ENCODE measurements around the gene SYT6. TPM values are rescaled to one million over a fixed set of nuclear protein-coding genes. Genes with fewer than 3 reads are reported as not detected.
A peak's percentile ranks its signal among the peaks of the same experiment; 100 is the strongest.

The SYT6 gene
- total RNA-seq, 1 experiment from 2014 or later: 77.2 TPM

DNA sequence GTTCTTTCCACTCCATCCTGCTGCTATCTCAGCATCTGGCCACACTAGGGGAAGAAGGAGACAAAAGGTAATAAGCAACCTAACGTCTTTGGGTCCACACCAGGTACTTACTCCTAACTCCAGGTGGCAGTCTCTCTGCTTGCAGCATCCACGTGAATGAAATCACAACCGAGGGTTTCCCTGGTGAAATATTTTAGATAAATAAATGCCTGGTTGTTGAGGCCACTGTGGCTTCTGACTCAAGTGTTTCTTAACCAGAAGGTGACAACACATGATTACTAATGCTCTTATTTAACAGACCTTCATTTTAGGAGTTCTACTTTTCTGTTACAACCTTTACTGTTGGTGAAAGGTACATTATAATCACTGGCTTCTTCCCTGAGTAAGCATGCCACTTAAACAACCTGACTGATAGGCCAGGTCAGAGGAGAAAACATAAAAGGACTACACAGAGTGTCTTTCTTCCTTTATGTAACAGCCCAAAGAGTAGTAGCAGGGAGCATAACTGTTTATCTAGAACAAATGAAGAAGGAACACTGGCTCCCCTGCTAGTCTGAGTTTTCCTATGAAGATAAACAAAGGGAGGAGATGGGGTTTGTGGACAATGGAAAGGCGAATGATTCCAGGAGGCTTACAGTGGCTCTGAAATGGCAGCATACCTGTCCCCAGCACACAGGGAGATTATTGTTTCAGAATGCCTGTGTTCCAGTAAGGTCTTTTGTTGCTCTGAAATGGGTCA lies 59.9 kb downstream of the SYT6 start:
- no peak overlapping the region for H2BK12ac ChIP-seq (ENCODE audit: insufficient read length, low read depth, low read length)
- no peaks in the 10 kb centered on the region for H4K20me1 ChIP-seq (ENCODE audit: control insufficient read depth, insufficient read depth, insufficient read length)
- no peak overlapping the region for H3K18ac ChIP-seq (ENCODE audit: insufficient read length, low read depth, low read length)
- TF ChIP-seq, protein P1, sequence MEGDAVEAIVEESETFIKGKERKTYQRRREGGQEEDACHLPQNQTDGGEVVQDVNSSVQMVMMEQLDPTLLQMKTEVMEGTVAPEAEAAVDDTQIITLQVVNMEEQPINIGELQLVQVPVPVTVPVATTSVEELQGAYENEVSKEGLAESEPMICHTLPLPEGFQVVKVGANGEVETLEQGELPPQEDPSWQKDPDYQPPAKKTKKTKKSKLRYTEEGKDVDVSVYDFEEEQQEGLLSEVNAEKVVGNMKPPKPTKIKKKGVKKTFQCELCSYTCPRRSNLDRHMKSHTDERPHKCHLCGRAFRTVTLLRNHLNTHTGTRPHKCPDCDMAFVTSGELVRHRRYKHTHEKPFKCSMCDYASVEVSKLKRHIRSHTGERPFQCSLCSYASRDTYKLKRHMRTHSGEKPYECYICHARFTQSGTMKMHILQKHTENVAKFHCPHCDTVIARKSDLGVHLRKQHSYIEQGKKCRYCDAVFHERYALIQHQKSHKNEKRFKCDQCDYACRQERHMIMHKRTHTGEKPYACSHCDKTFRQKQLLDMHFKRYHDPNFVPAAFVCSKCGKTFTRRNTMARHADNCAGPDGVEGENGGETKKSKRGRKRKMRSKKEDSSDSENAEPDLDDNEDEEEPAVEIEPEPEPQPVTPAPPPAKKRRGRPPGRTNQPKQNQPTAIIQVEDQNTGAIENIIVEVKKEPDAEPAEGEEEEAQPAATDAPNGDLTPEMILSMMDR (conservative IDR thresholded peaks at IDR 0.05): peak; percentile 42; the same call in 1 of the 3 replicates
- no peak overlapping the region for H2AK5ac ChIP-seq (ENCODE audit: insufficient read length, low read length)
- H3K27ac ChIP-seq (ENCODE audit: insufficient read length, low read depth, low read length): no peak overlapping the region
- H3K4ac ChIP-seq (ENCODE audit: low read depth, low read length): no peak overlapping the region
- no peaks in the 10 kb centered on the region for H3K79me2 ChIP-seq (ENCODE audit: insufficient read depth, low read length)
- no peak overlapping the region for H2BK120ac ChIP-seq (ENCODE audit: low read depth, low read length, poor library complexity, severe bottlenecking)
- no peaks in the 10 kb centered on the region for H3K79me1 ChIP-seq (ENCODE audit: insufficient read depth, low read depth, low read length, poor library complexity, severe bottlenecking)
- no peak overlapping the region for H4K91ac ChIP-seq (ENCODE audit: insufficient read length, low read depth, low read length)
- WGBS (ENCODE audit: extremely low coverage, insufficient read length, low lambda C conversion rate): no CpG with 5 or more reads among the region's 4 CpGs
- no peak overlapping the region for H3K9ac ChIP-seq (ENCODE audit: extremely low read depth, insufficient read length, low read length)
- H3K4me2 ChIP-seq (ENCODE audit: insufficient read depth, insufficient read length, low read length): no peak overlapping the region
- no peak overlapping the region for H3K23ac ChIP-seq (ENCODE audit: insufficient read length, low read depth, low read length)
- no peak overlapping the region for H2BK5ac ChIP-seq (ENCODE audit: insufficient read length, low read length)
- H3K4me1 ChIP-seq (ENCODE audit: insufficient read depth, low read length): peaks cover 6% of the 10 kb centered on the region
- H2BK20ac ChIP-seq (ENCODE audit: low read depth, low read length, poor library complexity, severe bottlenecking): no peak overlapping the region
- Mint-ChIP-seq H3K36me3 (ENCODE audit: insufficient read depth in 1 of 3, low read depth in 3 of 3) (peaks cover 61 to 99% (median 97%) of the 10 kb centered on the region in 3 experiments), H3K4me1 (peaks cover 52 to 54% of the 10 kb centered on the region in 2 experiments), H3K27me3 (ENCODE audit: low read depth) (no peaks in the 10 kb centered on the region), H3K9me3 (no peaks in the 10 kb centered on the region), H3K27ac (peak overlapping the region in 2 of 3 experiments; percentile 38 to 39; a peak in 2 of 7 replicates), H3K4me3 (no peak overlapping the region)
- no peak overlapping the region for H3T11ph ChIP-seq (ENCODE audit: low read length)
- no peak overlapping the region for H3K56ac ChIP-seq (ENCODE audit: insufficient read length, low read depth, low read length)
- DNase-seq: no peak
- H3K14ac ChIP-seq (ENCODE audit: insufficient read depth, low read length): no peak overlapping the region
- H4K8ac ChIP-seq (replicated peaks; ENCODE audit: insufficient read length, low read depth, low read length): no peak overlapping the region
- no peak overlapping the region for H2BK15ac ChIP-seq (ENCODE audit: low read depth, low read length)
- no peaks in the 10 kb centered on the region for H3K9me3 ChIP-seq (ENCODE audit: control insufficient read depth, low read depth, low read length)
- no peaks in the 10 kb centered on the region for H3K23me2 ChIP-seq (ENCODE audit: insufficient read length, low read depth, low read length, poor library complexity, severe bottlenecking)
- no peak overlapping the region for H4K5ac ChIP-seq (ENCODE audit: insufficient read length, low read depth, low read length)
- no peak overlapping the region for H2AFZ ChIP-seq (ENCODE audit: low read length)
- H3K27me3 ChIP-seq (ENCODE audit: insufficient read depth, low read length): no peaks in the 10 kb centered on the region
